Smooth muscle cell (in vitro differentiated cells): ENCODE data around the gene RBM14. TPM values are rescaled to one million over a fixed set of nuclear protein-coding genes. Genes with fewer than 3 reads are reported as not detected.

Source experiments
- DNase-seq: peaks from one replicate; lab custom pipeline; 2025; ENCODE audit not compliant: unreplicated experiment; lab: John Stamatoyannopoulos, UW
- H2AFZ ChIP-seq: fragments of 200-600 bp; sonication (generic); 2 replicates; pipeline ENCODE4 v1.6.0; 2016; ENCODE audit warnings: antibody characterized with exemption, low read depth, mild to moderate bottlenecking
- H3F3A ChIP-seq: fragments of 200-600 bp; sonication (generic); 2 replicates; pipeline ENCODE4 v1.6.0; 2017; ENCODE audit warnings: antibody characterized with exemption, low read depth
- H3K27ac ChIP-seq: fragments of 200-600 bp; sonication (generic); 2 replicates; pipeline ENCODE4 v1.5.1; 2016; ENCODE audit warnings: low read depth, mild to moderate bottlenecking
- H3K27me3 ChIP-seq: fragments of 200-600 bp; sonication (generic); 2 replicates; pipeline ENCODE4 v1.6.1; 2016; ENCODE audit warnings: low read depth, mild to moderate bottlenecking
- H3K36me3 ChIP-seq: fragments of 200-600 bp; sonication (generic); 2 replicates; pipeline ENCODE4 v1.5.1; 2016; ENCODE audit warnings: low read depth
- H3K4me1 ChIP-seq: fragments of 200-600 bp; sonication (generic); 2 replicates; pipeline ENCODE4 v1.5.1; 2016; ENCODE audit warnings: low read depth
- H3K4me2 ChIP-seq: fragments of 200-600 bp; sonication (generic); 2 replicates; pipeline ENCODE4 v1.6.0; 2016; ENCODE audit warnings: mild to moderate bottlenecking
- H3K4me3 ChIP-seq: fragments of 200-600 bp; sonication (generic); 2 replicates; pipeline ENCODE4 v1.5.1; 2016; ENCODE audit warnings: mild to moderate bottlenecking
- H3K79me2 ChIP-seq: fragments of 200-600 bp; sonication (generic); 2 replicates; pipeline ENCODE4 v1.6.0; 2016; ENCODE audit warnings: low read depth, mild to moderate bottlenecking
- H3K9ac ChIP-seq: fragments of 200-600 bp; sonication (generic); 2 replicates; pipeline ENCODE4 v1.6.0; 2016; ENCODE audit warnings: low read depth
- H3K9me3 ChIP-seq: fragments of 200-600 bp; sonication (generic); replicated peaks from 2 replicates; pipeline ENCODE4 v1.5.1; 2016; ENCODE audit warnings: low read depth
- H4K20me1 ChIP-seq: fragments of 200-600 bp; sonication (generic); 2 replicates; pipeline ENCODE4 v1.6.0; 2016; ENCODE audit warnings: low read depth
- WGBS: methylation state at CpG from one replicate; pipeline ENCODE4 v1.1.7; 2016; ENCODE audit warnings: low lambda C conversion rate; 5-methylcytosine and 5-hydroxymethylcytosine counted together
- polyA plus RNA-seq: library from polyadenylated mRNA; unstranded; fragments of >200 nt; fragmentation: Nextera tagmentation; extraction: Ambion mirVana; gene quantifications from 2 replicates; pipeline ENCODE4 v1.2.1, GENCODE V29; 2016
- total RNA-seq: library from RNA; depleted of rRNA; stranded (reverse); fragments of >200 nt; gene quantifications from 2 replicates; pipeline ENCODE4 v1.2.3, GENCODE V29; 2014
- TF ChIP-seq, protein P1 (sequence below): fragments of 200-600 bp; sonication (generic); IDR thresholded peaks from 2 replicates; pipeline ENCODE4 v1.5.1; 2017; ENCODE audit warnings: borderline replicate concordance, mild to moderate bottlenecking, antibody characterized with exemption; ENCODE audit not compliant: insufficient read depth, poor library complexity, severe bottlenecking

Gene RBM14
- total and polyA plus RNA-seq, 2 experiments from 2014 or later, result 34.4 to 41.1 TPM

DNA sequence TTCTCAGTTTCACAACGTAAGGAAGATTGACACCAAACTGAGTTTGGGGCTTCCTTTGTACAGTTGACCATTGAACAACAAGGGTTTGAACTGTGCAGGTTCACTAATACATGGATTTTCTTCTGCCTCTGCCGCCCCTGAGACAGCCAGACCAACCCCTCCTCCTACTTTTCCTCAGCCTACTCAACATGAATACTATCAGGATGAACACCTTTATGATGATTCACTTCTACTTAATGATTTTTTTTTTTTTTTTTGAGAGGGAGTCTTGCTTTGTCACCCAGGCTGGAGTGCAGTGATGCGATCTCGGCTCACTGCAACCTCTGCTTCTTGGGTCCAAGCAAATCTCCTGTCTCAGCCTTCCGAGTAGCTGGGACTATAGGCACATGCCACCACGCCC, 36.7 kb downstream of the RBM14 start:
- 94% methylated on average over 6 of the region's 6 CpGs for WGBS
- H3K79me2 ChIP-seq, result peaks cover 75% of the 10 kb centered on the region
- DNase-seq, result no peak

DNA sequence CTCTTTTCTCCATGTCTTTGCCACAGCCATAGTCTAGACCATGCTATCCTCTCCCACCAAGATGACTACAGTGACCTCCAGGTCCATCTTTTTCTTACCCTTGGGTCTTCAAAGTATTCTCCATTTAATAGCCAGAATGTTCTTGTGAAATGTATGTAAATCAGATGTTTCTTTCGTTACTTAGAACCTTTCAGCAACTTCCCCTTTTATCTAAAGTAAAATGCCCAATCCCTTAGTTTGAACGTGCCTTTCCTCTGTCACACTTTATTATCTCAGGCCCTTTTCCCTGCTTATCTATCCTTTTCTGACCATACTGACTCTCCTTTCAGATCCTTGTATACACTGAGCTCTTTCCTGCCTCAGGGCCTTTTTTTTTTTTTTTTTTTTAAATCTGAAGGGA, 43.3 kb downstream of the RBM14 start:
- TF ChIP-seq, protein P1, sequence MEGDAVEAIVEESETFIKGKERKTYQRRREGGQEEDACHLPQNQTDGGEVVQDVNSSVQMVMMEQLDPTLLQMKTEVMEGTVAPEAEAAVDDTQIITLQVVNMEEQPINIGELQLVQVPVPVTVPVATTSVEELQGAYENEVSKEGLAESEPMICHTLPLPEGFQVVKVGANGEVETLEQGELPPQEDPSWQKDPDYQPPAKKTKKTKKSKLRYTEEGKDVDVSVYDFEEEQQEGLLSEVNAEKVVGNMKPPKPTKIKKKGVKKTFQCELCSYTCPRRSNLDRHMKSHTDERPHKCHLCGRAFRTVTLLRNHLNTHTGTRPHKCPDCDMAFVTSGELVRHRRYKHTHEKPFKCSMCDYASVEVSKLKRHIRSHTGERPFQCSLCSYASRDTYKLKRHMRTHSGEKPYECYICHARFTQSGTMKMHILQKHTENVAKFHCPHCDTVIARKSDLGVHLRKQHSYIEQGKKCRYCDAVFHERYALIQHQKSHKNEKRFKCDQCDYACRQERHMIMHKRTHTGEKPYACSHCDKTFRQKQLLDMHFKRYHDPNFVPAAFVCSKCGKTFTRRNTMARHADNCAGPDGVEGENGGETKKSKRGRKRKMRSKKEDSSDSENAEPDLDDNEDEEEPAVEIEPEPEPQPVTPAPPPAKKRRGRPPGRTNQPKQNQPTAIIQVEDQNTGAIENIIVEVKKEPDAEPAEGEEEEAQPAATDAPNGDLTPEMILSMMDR, result no peak
- Histone ChIP-seq H3K27me3 (no peaks in the 10 kb centered on the region), H3K36me3 (no peaks in the 10 kb centered on the region), H2AFZ (no peak overlapping the region), H3F3A (peaks cover 5% of the 10 kb centered on the region), H3K27ac (peak overlapping the region; percentile 35), H3K4me3 (no peak overlapping the region), H3K4me1 (no peaks in the 10 kb centered on the region), H3K79me2 (peaks cover 68% of the 10 kb centered on the region), H4K20me1 (peaks cover 98% of the 10 kb centered on the region), H3K9me3 (no peaks in the 10 kb centered on the region), H3K9ac (no peak overlapping the region), H3K4me2 (no peak overlapping the region)
- DNase-seq, result no peak
- WGBS, result 43% methylated on average over 2 of the region's 2 CpGs

More for the DNA sequence above, 36.7 kb downstream of the RBM14 start:
- Histone ChIP-seq H3K27me3 (no peaks in the 10 kb centered on the region), H3K4me1 (no peaks in the 10 kb centered on the region), H3K27ac (no peak overlapping the region), H3K4me2 (no peak overlapping the region), H3K9ac (no peak overlapping the region), H3K9me3 (no peaks in the 10 kb centered on the region), H4K20me1 (peaks cover 100% of the 10 kb centered on the region), H3F3A (peaks cover 19% of the 10 kb centered on the region), H3K4me3 (no peak overlapping the region), H2AFZ (no peak overlapping the region), H3K36me3 (no peaks in the 10 kb centered on the region)
- TF ChIP-seq, protein P1, result no peak

DNA sequence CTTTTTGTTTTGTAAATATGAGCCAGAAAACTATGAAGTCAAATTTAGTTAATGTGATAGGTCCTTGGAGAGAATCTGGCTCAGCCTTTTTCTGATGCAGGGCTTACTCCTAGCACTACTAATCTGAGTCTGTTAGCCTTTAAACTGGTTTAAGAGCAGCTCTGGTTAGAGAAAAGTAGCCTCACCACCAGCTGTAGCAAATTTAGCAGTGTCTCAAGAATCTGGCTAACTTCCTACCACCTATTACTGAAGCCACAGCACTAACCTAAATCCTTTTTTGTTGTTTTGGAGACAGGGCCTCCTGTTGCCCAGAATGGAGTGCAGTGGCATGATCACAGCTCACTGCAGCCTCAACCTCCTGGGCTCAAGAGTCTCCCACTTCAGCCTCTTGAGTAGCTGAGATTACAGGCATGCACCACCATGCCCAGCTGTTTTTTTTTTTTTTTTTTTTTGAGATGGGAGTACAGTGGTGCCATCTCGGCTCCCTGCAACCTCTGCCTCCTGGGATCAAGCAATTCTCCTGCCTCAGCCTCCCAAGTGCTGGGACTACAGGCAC, 47.4 kb downstream of the RBM14 start:
- 88% methylated on average over 1 of the region's 1 CpG for WGBS
- Histone ChIP-seq H3F3A (peaks cover 15% of the 10 kb centered on the region), H3K4me1 (no peaks in the 10 kb centered on the region), H3K9ac (no peak overlapping the region), H3K36me3 (peaks cover 5% of the 10 kb centered on the region), H2AFZ (no peak overlapping the region), H3K27ac (no peak overlapping the region), H3K4me3 (no peak overlapping the region), H3K79me2 (peaks cover 65% of the 10 kb centered on the region), H3K4me2 (no peak overlapping the region), H4K20me1 (peaks cover 99% of the 10 kb centered on the region), H3K9me3 (no peaks in the 10 kb centered on the region), H3K27me3 (no peaks in the 10 kb centered on the region)
- TF ChIP-seq, protein P1, result no peak
- DNase-seq, result no peak

DNA sequence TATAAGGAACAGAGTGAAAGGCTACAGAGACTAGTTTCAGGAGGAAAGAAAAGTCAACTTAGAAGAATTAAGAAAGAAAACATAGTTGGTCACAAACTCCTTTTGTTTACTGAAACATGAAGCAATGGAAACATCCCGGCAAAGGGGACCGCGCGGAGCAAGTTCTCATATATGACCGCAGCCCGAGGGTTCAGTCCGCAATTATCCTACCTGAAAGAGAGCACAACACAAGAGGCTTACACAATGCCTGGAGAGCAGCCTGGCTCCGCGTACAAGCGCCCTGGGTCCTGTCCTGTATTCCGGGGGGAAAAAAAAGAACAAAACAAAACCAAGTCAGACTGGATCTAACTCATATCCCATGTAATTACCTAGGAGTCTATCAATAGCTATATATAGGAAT, 48.9 kb downstream of the RBM14 start:
- H3K79me2 ChIP-seq, result peaks cover 67% of the 10 kb centered on the region
- no peaks in the 10 kb centered on the region for H3K4me1 ChIP-seq

More for the DNA sequence above, 48.9 kb downstream of the RBM14 start:
- WGBS, result 97% methylated on average over 11 of the region's 11 CpGs
- H3K4me2 ChIP-seq, result no peak overlapping the region
- no peak overlapping the region for H3K4me3 ChIP-seq
- H3K36me3 ChIP-seq, result peaks cover 5% of the 10 kb centered on the region
- no peaks in the 10 kb centered on the region for H3K9me3 ChIP-seq
- peaks cover 10% of the 10 kb centered on the region for H3F3A ChIP-seq
- H4K20me1 ChIP-seq, result peaks cover 99% of the 10 kb centered on the region
- H3K9ac ChIP-seq, result no peak overlapping the region
- no peak overlapping the region for H2AFZ ChIP-seq
- TF ChIP-seq, protein P1, result no peak
- no peak for DNase-seq
- no peak overlapping the region for H3K27ac ChIP-seq
- no peaks in the 10 kb centered on the region for H3K27me3 ChIP-seq
